DMS 273 (cell line): ENCODE measurements around the gene ATP6V1G2.
"Not testable (repeated sequence)": the region's sequence is repeated elsewhere in the genome, so short reads cannot be mapped to it uniquely, and the experiment has no call there.

Source experiments
- DNase-seq: peaks from one replicate; lab custom pipeline; 2025; ENCODE audit not compliant: unreplicated experiment; lab: John Stamatoyannopoulos, UW

The ATP6V1G2 gene

DNA sequence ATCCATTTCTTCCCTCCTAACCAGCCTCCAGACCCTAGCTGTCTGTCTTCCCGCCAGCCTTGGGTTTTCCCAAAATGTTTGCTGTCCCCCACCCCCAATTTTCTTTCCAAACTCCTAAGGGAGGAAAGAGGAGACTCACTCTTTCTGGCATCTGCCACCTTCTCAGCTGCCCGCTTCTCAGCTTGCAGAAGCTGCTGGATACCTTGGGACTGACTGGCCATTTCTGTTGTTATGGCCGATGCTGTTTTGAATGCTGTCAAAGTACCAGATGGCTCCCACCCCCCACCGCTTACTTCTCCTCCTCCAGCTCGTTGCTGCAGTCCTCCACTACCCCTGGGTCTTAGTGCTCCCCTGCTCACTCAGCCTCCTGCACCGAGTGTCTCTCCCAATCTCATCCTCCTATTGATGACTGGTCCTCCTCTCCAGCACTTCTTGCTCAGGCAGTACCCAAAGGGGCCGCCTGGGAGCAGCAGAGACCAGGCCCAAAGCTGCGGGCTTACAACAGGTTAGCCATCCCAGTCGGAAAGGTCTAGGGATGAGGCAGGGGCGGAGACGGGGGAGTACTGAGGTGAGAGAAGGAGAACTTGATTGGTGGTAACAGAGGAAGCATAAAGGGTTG, at the start of gene ATP6V1G2:
Gene ATP6V1G2, minus strand, starts transcription at position 270 of the 619 bp plus-strand sequence. Its CDS starts 49 bp downstream, at position 221.
- DNase-seq, result peak; percentile 96

DNA sequence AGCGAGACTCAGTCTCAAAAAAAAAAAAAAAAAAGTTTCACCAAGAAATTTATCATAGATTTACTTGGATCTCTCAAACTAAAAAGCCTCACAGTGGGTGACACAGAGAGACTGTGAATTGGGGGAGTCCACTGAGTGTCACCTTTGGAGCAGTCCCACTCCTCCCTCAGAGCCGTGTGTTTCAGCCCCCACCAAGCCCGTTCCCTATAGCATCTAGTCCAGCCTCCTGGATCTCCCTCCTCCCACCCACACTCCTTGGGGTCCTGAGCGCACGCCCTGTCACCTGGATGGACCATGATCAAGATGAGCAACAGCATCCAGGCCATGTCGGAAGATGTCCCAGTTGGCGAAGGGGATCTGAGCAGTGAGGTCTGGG, 46.0 kb upstream of the ATP6V1G2 start:
- DNase-seq, result no peak

DNA sequence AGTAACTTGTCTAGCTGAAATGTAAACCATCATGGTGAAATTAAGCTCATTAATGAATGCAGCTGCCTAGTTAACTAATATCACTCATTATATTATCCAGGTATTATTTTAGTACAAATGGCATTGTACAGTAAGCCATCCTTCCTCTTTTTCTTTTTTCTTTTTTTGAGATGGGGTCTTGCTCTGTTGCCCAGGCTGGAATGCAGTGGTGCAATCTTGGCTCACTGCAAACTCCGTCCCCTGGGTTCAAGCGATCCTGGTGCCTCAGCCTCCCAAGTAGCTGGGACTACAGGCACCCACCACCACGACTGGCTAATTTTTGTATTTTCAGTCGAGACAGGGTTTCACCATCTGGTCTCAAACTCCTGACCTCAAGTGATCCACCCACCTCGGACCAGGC, 44.3 kb upstream of the ATP6V1G2 start:
- not testable (repeated sequence) for DNase-seq

DNA sequence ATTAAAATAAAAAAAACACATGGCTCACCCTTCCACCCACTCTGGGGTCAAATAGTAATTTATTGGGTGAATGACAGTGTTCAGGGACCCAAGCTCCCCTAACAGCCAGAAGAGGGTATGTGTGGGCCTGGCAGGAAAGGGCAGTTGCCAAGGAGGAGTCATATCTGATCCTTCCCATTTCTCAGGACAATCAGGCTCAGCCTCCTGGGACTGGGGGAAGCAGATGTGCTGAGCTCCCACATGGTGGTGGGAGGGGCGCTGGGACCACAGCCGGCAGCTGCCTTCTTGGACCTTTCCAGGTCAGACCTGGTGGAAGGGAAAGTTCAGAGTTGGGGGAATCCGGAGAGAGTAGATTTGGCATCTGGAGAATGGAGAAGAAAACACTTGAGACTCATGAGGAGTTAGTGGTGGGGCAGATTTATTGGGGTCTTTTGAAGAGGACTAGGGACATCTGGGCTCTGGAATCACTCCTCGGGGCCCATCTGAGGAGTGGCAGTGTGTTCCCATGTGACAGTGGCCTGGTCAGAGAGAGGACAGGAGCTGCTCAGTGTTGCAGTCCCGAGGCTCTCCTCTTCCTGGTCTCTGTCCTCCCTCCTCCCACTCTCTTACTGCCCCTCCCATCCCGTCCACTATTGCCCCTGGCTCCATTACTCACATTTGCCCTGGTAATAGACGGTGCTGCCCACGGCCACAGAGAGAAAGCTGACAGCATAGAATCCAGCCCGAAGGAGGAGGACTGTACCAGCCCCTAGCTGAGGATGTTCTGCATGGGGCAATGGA, 42.7 kb upstream of the ATP6V1G2 start:
- peak; percentile 64 for DNase-seq

DNA sequence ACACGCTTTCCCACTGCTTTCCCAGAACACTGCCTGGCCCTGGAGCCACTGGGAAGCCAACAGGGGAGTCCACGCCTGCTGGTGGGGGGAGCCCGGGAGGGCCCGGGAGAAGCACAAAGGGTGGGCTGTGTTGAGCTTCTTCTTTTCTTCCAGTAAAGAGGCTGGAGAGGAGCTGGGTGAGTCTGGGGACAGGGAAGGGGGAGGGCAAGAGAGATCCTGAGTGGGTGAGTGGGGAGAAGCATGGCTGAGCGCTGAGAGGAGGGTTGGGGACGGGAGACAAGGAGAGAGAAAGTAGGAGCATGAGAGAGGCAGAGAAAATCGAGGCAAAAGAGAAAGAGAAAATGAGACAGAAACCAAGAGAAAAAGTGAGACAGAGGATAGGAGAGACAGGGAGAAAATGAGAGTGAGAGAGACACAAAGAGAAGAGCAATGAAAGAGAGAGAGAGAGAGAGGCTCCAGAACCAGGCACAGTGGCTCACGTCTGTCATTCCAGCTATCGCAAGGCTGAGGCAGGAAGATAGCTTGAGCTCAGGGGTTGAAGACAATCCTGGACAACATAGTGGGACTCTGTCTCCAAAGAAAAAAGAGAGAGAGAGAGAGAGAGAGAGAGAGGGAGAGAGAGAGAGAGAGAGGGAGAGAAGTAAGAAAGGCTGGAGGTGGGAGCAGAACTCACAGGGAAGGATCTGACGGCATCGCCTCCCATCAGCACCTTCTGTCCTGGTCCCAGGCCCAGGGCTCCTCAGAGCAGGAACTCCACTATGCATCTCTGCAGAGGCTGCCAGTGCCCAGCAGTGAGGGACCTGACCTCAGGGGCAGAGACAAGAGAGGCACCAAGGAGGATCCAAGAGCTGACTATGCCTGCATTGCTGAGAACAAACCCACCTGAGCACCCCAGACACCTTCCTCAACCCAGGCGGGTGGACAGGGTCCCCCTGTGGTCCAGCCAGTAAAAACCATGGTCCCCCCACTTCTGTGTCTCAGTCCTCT, 41.7 kb upstream of the ATP6V1G2 start:
- no peak for DNase-seq

DNA sequence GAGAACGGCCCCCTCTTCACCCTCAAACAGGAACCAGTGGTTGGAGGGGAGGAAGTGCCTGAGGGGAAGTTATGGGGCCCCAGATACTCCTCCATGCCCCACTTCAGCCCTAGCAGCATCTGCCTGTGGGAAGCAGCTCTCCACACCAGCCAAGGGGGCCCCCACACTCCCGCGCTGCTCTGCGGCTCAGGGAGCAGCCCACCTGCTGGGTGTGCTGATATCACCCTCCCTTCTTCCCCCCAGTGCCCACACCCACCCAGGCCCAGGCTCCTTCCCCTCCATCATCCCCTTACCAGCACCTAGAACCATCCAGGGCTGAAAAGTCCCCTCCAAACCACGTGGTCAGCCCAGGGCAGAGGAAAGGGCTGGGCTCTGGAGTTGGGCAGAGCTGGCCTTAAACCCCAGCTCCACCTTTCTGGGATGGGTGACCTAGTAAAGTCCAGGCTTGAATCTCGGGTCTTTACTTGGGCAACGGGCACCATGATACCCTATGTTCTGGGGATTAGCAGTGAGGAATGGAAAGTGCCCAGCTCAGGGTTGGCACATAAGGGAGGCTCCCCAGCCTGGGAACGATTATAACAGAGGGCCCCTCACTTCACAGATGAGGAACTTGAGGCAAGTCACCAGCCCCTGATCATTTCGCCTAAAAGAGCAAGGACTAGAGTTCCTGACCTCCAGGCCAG, 40.3 kb upstream of the ATP6V1G2 start:
- no peak for DNase-seq

DNA sequence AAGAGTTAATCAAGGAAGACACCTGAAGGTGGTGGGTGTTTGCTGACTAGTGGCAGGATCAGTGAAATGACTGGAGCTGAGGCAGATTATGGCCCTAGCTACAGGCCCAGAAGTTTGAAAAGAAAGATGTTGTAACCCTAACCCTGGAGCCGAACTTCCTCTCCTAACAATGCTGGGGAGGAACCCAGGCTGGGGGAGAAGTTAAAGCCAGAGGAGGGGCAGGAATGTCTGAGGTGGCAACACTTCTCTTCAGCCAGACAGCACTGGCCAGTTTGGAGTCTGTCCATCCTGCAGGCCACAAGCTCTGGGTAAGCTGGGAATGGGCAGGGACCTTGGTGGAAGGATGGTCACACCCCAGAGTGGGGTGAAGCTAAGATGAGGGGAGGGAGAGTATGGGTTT, 39.6 kb upstream of the ATP6V1G2 start, which contains the start of gene LST1:
Gene LST1, plus strand, starts transcription at position 270 of the 400 bp plus-strand sequence. CDS start 1,023 bp downstream, outside the sequence.
- no peak for DNase-seq

DNA sequence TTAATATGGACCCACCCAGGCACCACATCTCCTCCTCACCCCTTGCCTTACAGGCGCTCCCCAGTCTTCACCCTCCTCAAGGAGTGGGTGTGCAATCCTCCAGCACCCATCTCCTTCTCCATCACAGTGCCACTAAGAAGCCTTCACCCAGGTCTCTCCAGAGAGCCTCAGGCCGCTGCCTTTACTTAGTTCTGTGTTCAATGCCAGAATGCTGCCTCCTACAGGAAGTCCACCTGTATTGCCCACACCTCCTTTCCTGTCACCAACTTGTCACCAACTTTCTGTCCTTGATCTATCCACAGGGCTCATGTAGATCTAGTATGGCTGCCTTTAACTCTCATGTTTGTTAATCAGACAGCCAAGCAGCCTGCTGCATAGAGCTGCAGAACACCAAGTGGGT, 39.1 kb upstream of the ATP6V1G2 start:
- peak; percentile 30 for DNase-seq

DNA sequence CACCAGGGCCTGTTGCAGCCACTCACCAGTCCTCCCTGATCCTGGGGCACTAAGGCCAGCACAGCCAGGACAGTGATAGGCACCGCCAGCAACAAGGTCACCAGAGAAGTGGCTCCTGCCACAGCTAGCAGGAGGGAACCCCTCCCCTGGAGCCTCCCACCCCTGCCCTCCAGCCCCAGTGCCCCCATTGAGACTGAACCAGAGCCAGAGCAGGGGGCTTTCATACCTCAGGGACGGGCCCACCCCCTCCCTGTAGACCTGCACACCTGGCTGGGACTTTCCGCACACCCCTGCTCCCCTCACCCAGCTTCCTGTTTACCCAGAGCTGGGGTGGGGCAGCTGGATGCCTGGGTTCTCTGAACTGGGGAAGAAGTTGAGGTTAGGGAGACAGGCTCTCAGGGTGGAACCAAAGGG, 35.8 kb upstream of the ATP6V1G2 start, which contains the start of gene LTB:
Gene LTB, minus strand, starts transcription at position 195 of the 414 bp plus-strand sequence. Its CDS starts 7 bp downstream, at position 188.
- no peak for DNase-seq

DNA sequence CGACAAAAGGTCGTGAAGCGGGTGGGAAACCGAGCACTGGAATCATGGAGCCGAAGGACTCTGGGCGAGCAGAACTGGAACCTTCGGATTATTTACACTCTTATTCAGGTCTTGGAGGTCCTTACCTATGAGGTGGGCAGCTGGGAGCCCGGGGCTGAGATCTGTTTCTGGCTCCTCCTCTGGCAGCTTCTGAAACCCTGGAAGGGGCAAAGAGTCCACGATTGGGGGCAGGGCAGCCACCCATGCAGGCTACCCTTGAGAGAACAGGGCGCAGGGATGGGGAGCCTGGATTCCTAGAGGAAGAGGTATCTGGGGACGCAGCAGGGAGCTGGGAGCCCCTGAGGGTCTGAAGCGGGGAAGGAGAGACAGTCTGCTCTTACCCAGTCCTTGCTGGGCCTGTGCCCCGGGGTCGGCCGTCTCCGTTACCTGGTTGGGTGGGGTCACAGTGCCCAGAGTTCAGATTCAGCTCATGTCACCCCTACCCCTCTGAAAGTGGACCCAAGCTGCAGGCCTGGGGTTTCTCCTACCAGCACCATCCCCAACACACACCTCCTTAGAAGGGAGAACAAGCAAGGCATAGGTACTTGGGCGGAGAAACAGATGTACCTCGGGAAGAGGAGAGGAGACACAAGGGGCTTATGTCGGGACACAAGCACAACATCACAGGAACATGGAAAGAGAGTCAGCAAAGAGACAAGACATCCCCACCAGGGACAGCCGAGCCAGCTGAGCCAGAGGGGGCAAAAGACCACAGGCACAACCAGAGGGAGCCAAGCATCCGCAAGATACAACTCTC, 35.2 kb upstream of the ATP6V1G2 start:
- peak; percentile 38 for DNase-seq

DNA sequence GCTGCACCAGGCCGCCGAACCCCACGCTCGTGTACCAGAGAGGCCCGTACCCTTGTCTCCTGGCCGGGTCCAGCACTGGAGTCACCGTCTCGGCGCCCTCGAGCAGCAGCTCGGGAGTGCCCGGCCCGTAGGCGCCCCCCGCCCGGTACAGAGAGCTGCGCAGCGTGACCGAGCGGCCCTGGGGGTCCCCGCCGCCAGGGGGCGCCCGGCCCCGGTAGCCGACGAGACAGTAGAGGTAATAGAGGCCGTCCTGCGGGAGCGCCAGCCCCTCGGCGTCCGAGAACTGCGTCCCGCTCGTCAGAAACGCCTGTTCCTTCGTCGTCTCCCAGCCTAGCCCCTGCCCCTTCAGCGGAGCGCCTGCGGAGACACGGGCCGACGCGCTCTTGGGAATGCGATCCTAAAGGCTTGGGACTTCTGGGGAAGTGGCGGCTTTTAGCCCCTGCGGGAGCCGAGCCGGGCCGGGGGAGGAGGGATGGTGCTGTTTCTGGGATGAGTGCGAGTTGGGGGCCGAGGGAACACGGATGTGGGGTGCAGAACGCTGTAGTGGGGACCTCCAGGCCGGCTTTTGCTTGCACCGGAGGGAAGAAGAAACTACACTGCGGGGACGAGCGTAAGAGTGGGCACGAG, 34.5 kb upstream of the ATP6V1G2 start:
- peak; percentile 92 for DNase-seq

DNA sequence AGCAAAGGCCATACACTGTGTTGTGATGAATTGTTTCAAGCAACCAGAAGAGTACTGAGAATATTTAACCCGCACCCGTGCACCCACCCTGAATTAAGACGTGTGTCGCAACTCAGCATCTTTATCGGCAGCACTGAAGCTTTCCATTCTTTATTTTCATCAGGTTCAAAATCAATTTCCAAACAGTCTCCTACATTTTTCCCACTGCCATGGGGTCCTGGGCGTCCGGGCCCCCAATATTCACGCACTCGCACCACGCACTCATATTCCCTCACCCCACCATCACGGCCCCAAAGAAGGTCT, 34.0 kb upstream of the ATP6V1G2 start:
- DNase-seq, result no peak

DNA sequence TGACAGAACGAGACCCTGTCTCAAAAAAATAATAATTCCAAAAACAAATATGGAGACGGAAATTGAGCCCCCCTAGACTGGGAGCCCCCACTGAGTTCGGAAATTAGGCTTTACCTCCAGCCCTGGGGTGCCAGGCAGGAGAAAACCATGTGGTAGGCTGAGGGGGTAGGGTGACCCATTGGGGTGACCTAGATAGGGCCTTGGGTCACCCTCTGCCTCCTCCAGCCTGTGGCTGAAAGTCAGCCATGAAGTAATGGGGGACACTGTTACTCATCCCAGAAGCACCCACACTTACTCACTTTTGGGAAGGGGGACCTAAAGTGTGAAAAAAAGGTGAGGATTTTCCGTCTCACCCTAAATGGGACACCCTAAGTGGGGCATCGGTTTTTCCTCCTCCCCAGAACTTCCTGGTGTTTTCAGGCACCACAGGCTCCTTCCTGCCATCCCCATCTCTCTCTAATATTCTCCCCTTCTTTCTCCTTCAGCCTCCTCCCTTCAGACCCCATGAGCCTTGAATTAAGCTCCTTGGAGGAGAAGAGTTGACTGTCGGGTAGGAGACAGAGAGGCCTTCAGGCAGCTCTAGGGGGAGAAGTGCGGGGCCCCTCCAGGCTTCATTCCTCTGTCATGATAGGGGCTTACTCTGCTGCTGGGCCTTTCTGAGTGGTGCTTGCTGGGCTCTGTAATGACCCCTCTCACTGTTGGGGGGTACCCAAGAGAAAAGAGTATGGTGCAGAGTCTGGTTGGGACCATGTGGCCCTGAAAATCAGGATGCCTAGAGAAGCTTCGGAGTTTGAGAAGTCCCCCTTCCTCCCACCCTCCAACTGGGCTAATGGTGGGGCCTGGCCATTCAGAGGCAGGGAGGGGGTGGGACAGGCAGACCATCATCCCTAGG, 33.4 kb upstream of the ATP6V1G2 start:
- no peak for DNase-seq

DNA sequence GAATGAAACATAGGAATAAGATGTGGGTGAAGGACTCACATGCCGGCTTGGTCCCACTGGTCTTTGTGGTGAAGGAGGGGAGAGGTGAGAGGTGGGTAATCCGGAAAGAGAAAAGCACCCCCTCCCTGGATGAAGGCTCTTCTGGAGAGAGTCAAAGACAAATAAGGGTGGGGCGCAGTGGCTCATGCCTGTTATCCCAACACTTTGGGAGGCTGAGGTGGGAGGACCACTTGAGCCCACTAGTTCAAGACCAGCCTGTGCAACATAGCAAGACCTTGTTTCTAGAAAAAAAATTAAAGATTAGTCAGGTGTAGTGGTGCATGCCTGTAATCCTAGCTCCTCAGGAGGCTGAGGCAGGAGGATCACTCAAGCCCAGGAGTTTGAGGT, 32.7 kb upstream of the ATP6V1G2 start:
- no peak for DNase-seq

DNA sequence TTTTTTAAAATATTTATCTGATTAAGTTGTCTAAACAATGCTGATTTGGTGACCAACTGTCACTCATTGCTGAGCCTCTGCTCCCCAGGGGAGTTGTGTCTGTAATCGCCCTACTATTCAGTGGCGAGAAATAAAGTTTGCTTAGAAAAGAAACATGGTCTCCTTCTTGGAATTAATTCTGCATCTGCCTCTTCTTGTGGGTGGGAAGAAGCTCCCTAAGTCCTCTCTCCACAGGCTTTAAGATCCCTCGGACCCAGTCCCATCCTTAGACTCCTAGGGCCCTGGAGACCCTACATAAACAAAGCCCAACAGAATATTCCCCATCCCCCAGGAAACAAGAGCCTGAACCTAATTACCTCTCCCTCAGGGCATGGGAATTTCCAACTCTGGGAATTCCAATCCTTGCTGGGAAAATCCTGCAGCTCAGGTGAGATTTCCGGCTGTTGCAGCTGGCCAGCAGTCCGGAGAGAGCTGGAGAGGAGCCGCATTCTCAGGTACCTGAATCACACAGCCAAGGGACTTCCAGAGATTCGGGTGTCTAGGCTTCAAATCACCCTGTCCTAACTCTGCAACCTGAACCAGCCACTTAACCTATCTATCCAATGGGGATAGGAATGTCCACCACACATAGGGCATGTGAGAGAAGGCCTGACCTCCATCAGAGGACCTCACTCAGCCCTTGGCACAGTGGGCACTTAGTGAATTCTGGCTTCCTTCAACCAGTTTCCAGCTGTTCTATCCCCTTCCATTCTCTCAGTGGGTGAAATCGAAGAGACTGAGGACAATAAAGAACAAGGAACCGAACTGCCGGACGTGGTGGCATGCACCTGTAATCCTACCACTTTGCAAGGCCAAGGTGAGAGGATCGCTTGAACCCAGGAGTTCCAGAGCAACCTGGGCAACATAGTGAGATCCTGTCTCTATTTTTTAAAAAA, 32.0 kb upstream of the ATP6V1G2 start:
- DNase-seq, result no peak

DNA sequence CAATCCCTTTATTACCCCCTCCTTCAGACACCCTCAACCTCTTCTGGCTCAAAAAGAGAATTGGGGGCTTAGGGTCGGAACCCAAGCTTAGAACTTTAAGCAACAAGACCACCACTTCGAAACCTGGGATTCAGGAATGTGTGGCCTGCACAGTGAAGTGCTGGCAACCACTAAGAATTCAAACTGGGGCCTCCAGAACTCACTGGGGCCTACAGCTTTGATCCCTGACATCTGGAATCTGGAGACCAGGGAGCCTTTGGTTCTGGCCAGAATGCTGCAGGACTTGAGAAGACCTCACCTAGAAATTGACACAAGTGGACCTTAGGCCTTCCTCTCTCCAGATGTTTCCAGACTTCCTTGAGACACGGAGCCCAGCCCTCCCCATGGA, 31.2 kb upstream of the ATP6V1G2 start:
- DNase-seq, result no peak

DNA sequence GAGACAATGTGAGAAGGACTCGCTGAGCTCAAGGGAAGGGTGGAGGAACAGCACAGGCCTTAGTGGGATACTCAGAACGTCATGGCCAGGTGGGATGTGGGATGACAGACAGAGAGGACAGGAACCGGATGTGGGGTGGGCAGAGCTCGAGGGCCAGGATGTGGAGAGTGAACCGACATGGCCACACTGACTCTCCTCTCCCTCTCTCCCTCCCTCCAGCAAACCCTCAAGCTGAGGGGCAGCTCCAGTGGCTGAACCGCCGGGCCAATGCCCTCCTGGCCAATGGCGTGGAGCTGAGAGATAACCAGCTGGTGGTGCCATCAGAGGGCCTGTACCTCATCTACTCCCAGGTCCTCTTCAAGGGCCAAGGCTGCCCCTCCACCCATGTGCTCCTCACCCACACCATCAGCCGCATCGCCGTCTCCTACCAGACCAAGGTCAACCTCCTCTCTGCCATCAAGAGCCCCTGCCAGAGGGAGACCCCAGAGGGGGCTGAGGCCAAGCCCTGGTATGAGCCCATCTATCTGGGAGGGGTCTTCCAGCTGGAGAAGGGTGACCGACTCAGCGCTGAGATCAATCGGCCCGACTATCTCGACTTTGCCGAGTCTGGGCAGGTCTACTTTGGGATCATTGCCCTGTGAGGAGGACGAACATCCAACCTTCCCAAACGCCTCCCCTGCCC, 30.6 kb upstream of the ATP6V1G2 start:
- DNase-seq, result no peak
